K562 (cell line): Measurements from ENCODE around the gene ACBD4. TPM values are rescaled to one million over a fixed set of nuclear protein-coding genes. Genes with fewer than 3 reads are reported as not detected.

Experiments
- BRF1 ChIP-seq: IDR thresholded peaks from 3 replicates; pipeline ENCODE4 v1.6.1; 2011; ENCODE audit warnings: borderline replicate concordance, mild to moderate bottlenecking; ENCODE audit not compliant: insufficient read length; ENCODE audit errors: extremely low read depth
- FIP1L1 ChIP-seq: fragments of 200-400 bp; formaldehyde crosslinking; IDR thresholded peaks from 2 replicates; pipeline ENCODE4 v1.6.1; 2018; ENCODE audit warnings: mild to moderate bottlenecking, low read depth, low read length; ENCODE audit not compliant: poor library complexity, severe bottlenecking
- FOXP1 ChIP-seq: sonication (generic); formaldehyde crosslinking; IDR thresholded peaks from 2 replicates; pipeline ENCODE4 v1.8.0; 2022; ENCODE audit warnings: mild to moderate bottlenecking, missing genetic modification reagents
- JUN ChIP-seq, 2 experiments: sonication (generic) in 1 of 2; formaldehyde crosslinking in 1 of 2; IDR thresholded peaks; 2 replicates each; pipeline versions ENCODE4 v1.6.1 to v1.8.0; 2012 to 2022; ENCODE audit warnings: borderline replicate concordance in 2 of 2, mild to moderate bottlenecking in 2 of 2, improper control_type of control experiment in 1 of 2, low read depth in 1 of 2, low read length in 1 of 2, missing genetic modification reagents in 1 of 2
- JUND ChIP-seq, 2 experiments: IDR thresholded peaks; 2 replicates in 1 of 2; 3 replicates in 1 of 2; pipeline ENCODE4 v1.6.1; 2011; ENCODE audit warnings: borderline replicate concordance in 2 of 2, low read depth in 2 of 2, low read length in 2 of 2, improper control_type of control experiment in 1 of 2, missing biosample characterization in 1 of 2, missing genetic modification characterization in 1 of 2, missing genetic modification reagents in 1 of 2
- SMAD4 ChIP-seq: fragments of 250-450 bp; sonication (Bioruptor Pico); conservative IDR thresholded peaks from 2 replicates; pipeline ENCODE4 v1.8.0; 2021; ENCODE audit warnings: inconsistent platforms, mild to moderate bottlenecking, moderate library complexity
- SREBF1 ChIP-seq: fragments of 150-350 bp; IDR thresholded peaks from 2 replicates; pipeline ENCODE4 v1.6.1; 2014; ENCODE audit warnings: antibody characterized with exemption, low read depth, low read length, borderline replicate concordance
- ZNF143 ChIP-seq: sonication (generic); formaldehyde crosslinking; IDR thresholded peaks from 2 replicates; pipeline ENCODE4 v1.9.0; 2022; ENCODE audit warnings: mild to moderate bottlenecking, missing genetic modification reagents
- polyA plus RNA-seq, 8 experiments: library from polyadenylated mRNA; depleted of rRNA in 4 of 8; stranded (reverse) in 5 of 8; unstranded in 3 of 8; fragments of >200 nt; fragmentation: Nextera tagmentation in 2 of 8; fragmentation: Illumina TruSeq in 1 of 8; extraction: Ambion mirVana in 2 of 8; extraction: Trizol in 1 of 8; gene quantifications; 2 replicates each; pipeline versions ENCODE4 v1.2.1 to v1.2.3, GENCODE V29; 2011 to 2014; ENCODE audit warnings: inconsistent platforms in 1 of 8, missing spikeins in 1 of 8
- total RNA-seq, 7 experiments: library from RNA; depleted of rRNA in 6 of 7; stranded (reverse); fragments of >200 nt in 6 of 7; fragmentation: Illumina TruSeq in 2 of 7; extraction: Trizol in 2 of 7; gene quantifications; 2 replicates each; pipeline versions ENCODE4 v1.2.1 to v1.2.3, GENCODE V29; 2011 to 2021; ENCODE audit warnings: low replicate concordance in 1 of 7
- TF ChIP-seq, protein P1 (sequence below): sonication (generic); formaldehyde crosslinking; IDR thresholded peaks from 2 replicates; pipeline ENCODE4 v1.8.1; 2023; ENCODE audit warnings: mild to moderate bottlenecking, missing genetic modification reagents
- TF ChIP-seq, protein P2 (sequence below): fragments of 250-450 bp; sonication (Bioruptor Pico); IDR thresholded peaks from 2 replicates; pipeline ENCODE4 v1.4.0; 2020
- TF ChIP-seq, protein P3 (sequence below): fragments of 250-450 bp; sonication (Bioruptor Pico); IDR thresholded peaks from 2 replicates; pipeline ENCODE4 v1.9.0; 2021; ENCODE audit warnings: mild to moderate bottlenecking, inconsistent platforms
- TF ChIP-seq, protein P4 (sequence below): conservative IDR thresholded peaks from 2 replicates; pipeline ENCODE4 v1.6.1; 2011; ENCODE audit warnings: low read depth, mild to moderate bottlenecking, low read length; ENCODE audit not compliant: control insufficient read depth

ACBD4 gene
- total and polyA plus RNA-seq, 9 of the 15 experiments (the other 6 are each of a cell fraction or from before 2014, with no cell fraction given) = 0.14 to 6.9 (median 4.6) TPM

DNA sequence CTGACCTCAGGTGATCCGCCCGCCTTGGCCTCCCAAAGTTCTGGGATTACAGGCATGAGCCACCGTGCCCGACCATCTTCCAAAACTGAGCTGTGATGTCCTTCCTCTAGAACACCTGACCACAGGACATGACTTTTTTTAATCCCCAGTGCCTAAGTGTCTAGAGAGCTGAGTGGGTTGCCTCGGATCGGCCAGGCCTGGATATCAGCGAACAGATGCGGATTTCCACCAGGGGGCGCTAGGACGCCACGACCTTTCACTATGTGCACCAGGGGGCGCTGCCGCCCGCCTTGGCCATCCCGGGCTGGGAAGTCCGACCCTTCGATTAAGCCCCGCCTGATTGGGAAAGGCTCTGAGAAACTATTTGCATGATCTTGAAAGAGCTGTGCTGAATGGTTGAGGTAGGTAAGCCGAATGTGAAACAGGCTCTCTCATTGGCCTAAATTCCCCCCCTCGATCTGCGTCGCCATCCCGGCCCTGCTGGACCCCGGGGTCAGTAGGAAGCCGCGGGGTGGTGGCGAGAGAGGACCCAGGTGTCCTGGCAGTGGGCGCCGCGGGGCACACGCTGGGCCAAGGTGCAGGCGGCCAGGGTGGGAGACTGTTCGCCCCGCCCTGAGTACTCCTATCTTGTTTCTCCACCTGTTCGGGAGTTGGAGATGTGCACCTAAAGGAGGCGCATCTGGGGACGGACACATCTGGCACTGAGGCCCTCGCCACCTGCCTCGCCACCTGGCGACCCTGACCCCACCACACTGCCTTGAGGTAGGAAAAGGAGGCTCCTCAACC lies at the start of gene ACBD4 (continued):
- TF ChIP-seq, protein P1, sequence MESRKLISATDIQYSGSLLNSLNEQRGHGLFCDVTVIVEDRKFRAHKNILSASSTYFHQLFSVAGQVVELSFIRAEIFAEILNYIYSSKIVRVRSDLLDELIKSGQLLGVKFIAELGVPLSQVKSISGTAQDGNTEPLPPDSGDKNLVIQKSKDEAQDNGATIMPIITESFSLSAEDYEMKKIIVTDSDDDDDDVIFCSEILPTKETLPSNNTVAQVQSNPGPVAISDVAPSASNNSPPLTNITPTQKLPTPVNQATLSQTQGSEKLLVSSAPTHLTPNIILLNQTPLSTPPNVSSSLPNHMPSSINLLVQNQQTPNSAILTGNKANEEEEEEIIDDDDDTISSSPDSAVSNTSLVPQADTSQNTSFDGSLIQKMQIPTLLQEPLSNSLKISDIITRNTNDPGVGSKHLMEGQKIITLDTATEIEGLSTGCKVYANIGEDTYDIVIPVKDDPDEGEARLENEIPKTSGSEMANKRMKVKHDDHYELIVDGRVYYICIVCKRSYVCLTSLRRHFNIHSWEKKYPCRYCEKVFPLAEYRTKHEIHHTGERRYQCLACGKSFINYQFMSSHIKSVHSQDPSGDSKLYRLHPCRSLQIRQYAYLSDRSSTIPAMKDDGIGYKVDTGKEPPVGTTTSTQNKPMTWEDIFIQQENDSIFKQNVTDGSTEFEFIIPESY (CRISPR knock-in tag) = peak; percentile 94
- TF ChIP-seq SREBF1 (no peak), FOXP1 (peak; percentile 82; the same call in 1 of the 2 replicates), ZNF143 (peak; percentile 58; the same call in 1 of the 2 replicates), BRF1 (no peak), JUND (IDR thresholded peaks at IDR 0.05; ENCODE audit: borderline replicate concordance, low read depth, low read length) (peak; percentile 74), JUND (tag; IDR thresholded peaks at IDR 0.05; ENCODE audit: borderline replicate concordance, low read depth, low read length) (no peak), SMAD4 (peak; percentile 50), JUN (IDR thresholded peaks at IDR 0.05; ENCODE audit: borderline replicate concordance, low read depth, low read length) (peak; percentile 69; the same call in 1 of the 2 replicates), JUN (CRISPR knock-in tag; IDR thresholded peaks at IDR 0.05; ENCODE audit: borderline replicate concordance) (no peak; the same call in 1 of the 2 replicates), FIP1L1 (no peak)
- TF ChIP-seq, protein P2, sequence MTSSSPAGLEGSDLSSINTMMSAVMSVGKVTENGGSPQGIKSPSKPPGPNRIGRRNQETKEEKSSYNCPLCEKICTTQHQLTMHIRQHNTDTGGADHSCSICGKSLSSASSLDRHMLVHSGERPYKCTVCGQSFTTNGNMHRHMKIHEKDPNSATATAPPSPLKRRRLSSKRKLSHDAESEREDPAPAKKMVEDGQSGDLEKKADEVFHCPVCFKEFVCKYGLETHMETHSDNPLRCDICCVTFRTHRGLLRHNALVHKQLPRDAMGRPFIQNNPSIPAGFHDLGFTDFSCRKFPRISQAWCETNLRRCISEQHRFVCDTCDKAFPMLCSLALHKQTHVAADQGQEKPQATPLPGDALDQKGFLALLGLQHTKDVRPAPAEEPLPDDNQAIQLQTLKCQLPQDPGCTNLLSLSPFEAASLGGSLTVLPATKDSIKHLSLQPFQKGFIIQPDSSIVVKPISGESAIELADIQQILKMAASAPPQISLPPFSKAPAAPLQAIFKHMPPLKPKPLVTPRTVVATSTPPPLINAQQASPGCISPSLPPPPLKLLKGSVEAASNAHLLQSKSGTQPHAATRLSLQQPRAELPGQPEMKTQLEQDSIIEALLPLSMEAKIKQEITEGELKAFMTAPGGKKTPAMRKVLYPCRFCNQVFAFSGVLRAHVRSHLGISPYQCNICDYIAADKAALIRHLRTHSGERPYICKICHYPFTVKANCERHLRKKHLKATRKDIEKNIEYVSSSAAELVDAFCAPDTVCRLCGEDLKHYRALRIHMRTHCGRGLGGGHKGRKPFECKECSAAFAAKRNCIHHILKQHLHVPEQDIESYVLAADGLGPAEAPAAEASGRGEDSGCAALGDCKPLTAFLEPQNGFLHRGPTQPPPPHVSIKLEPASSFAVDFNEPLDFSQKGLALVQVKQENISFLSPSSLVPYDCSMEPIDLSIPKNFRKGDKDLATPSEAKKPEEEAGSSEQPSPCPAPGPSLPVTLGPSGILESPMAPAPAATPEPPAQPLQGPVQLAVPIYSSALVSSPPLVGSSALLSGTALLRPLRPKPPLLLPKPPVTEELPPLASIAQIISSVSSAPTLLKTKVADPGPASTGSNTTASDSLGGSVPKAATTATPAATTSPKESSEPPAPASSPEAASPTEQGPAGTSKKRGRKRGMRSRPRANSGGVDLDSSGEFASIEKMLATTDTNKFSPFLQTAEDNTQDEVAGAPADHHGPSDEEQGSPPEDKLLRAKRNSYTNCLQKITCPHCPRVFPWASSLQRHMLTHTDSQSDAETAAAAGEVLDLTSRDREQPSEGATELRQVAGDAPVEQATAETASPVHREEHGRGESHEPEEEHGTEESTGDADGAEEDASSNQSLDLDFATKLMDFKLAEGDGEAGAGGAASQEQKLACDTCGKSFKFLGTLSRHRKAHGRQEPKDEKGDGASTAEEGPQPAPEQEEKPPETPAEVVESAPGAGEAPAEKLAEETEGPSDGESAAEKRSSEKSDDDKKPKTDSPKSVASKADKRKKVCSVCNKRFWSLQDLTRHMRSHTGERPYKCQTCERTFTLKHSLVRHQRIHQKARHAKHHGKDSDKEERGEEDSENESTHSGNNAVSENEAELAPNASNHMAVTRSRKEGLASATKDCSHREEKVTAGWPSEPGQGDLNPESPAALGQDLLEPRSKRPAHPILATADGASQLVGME (CRISPR knock-in tag) = 0 out of 2 replicates have a peak, but pooled peaks have one; percentile 33
- TF ChIP-seq, protein P3, sequence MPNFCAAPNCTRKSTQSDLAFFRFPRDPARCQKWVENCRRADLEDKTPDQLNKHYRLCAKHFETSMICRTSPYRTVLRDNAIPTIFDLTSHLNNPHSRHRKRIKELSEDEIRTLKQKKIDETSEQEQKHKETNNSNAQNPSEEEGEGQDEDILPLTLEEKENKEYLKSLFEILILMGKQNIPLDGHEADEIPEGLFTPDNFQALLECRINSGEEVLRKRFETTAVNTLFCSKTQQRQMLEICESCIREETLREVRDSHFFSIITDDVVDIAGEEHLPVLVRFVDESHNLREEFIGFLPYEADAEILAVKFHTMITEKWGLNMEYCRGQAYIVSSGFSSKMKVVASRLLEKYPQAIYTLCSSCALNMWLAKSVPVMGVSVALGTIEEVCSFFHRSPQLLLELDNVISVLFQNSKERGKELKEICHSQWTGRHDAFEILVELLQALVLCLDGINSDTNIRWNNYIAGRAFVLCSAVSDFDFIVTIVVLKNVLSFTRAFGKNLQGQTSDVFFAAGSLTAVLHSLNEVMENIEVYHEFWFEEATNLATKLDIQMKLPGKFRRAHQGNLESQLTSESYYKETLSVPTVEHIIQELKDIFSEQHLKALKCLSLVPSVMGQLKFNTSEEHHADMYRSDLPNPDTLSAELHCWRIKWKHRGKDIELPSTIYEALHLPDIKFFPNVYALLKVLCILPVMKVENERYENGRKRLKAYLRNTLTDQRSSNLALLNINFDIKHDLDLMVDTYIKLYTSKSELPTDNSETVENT (CRISPR knock-in tag) = no peak
- TF ChIP-seq, protein P4, sequence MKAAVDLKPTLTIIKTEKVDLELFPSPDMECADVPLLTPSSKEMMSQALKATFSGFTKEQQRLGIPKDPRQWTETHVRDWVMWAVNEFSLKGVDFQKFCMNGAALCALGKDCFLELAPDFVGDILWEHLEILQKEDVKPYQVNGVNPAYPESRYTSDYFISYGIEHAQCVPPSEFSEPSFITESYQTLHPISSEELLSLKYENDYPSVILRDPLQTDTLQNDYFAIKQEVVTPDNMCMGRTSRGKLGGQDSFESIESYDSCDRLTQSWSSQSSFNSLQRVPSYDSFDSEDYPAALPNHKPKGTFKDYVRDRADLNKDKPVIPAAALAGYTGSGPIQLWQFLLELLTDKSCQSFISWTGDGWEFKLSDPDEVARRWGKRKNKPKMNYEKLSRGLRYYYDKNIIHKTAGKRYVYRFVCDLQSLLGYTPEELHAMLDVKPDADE = peak; percentile 48; the same call in 1 of the 2 replicates
